Activated naive CD8-positive, alpha-beta T cell treated with anti-CD3 and anti-CD28 coated beads for 36 hours (primary cell): ENCODE results near the gene SLC35F1. TPM values are rescaled to one million over a fixed set of nuclear protein-coding genes. Genes with fewer than 3 reads are reported as not detected.

Experiments used
- DNase-seq: peaks from one replicate; pipeline ENCODE4 v3.0.0; 2021
- H3K27ac Mint-ChIP-seq: one replicate; pipeline ENCODE4 v1.8.0; 2022; ENCODE audit warnings: mild to moderate bottlenecking, moderate library complexity, mixed read lengths
- H3K27me3 Mint-ChIP-seq: one replicate; pipeline ENCODE4 v1.8.0; 2022; ENCODE audit warnings: mild to moderate bottlenecking, mixed read lengths
- H3K36me3 Mint-ChIP-seq: one replicate; pipeline ENCODE4 v1.8.0; 2021; ENCODE audit warnings: mild to moderate bottlenecking, mixed read lengths
- H3K4me1 Mint-ChIP-seq: one replicate; pipeline ENCODE4 v1.8.0; 2021; ENCODE audit warnings: mixed read lengths
- H3K4me3 Mint-ChIP-seq: one replicate; pipeline ENCODE4 v1.8.0; 2022; ENCODE audit warnings: mild to moderate bottlenecking, moderate library complexity, mixed read lengths
- H3K9me3 Mint-ChIP-seq: one replicate; pipeline ENCODE4 v1.8.0; 2022; ENCODE audit warnings: mixed read lengths
- total RNA-seq, 2 experiments: library from RNA; stranded (reverse); gene quantifications; one replicate each; pipeline ENCODE4 v1.2.3, GENCODE V29; 2021

SLC35F1 gene
- total RNA-seq, 2 experiments from 2014 or later: 0.08 TPM

DNA sequence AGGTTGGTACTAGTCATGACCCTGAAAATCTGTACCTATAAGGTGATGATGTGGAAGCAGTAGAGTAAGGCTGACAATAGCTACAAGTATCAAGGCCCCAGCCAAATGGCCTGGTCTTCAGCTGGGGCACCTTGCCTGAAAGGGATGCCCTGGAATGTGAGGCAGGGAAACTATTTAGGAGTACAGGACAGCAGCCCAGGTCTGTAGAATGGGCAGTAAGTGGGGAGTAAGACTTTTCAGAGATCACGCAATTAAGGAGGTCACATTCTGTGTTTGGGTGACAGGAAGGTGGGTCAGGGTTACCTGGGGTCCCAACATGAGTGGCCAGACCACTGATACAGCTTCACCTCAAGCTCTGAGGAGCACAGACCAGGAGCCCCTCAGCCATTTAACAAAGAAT is 9.4 kb downstream of the SLC35F1 start:
- Mint-ChIP-seq H3K9me3 (no peaks in the 10 kb centered on the region), H3K27me3 (peaks cover 21% of the 10 kb centered on the region)
- DNase-seq: no peak

DNA sequence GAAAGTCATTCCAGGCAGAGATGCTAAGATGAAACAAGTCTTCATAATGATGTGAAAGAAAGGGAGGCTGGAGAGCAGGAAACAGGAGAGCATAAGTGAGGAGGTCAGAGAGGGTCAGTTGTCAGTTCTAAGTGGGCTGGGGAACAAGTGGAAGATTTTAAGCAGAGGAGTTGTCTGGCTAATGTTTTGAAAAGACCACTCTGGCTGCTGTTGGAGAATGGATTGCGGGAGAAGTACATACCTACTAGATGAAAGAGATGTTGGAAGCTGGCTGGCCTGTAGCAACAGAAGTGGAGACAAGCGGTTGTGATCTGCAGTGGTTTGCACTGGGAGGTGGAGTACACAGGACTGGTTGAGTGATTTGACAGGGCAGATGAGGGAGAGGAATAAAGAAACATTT is 10.1 kb downstream of the SLC35F1 start:
- H3K4me1 Mint-ChIP-seq: no peaks in the 10 kb centered on the region
- no peak overlapping the region for H3K4me3 Mint-ChIP-seq
- DNase-seq: no peak
- H3K36me3 Mint-ChIP-seq: no peaks in the 10 kb centered on the region
- H3K27me3 Mint-ChIP-seq: peaks cover 21% of the 10 kb centered on the region
- H3K27ac Mint-ChIP-seq: no peak overlapping the region
- no peaks in the 10 kb centered on the region for H3K9me3 Mint-ChIP-seq

More for the DNA sequence above, 9.4 kb downstream of the SLC35F1 start:
- no peaks in the 10 kb centered on the region for H3K4me1 Mint-ChIP-seq
- H3K27ac Mint-ChIP-seq: no peak overlapping the region
- H3K36me3 Mint-ChIP-seq: no peaks in the 10 kb centered on the region
- no peak overlapping the region for H3K4me3 Mint-ChIP-seq

DNA sequence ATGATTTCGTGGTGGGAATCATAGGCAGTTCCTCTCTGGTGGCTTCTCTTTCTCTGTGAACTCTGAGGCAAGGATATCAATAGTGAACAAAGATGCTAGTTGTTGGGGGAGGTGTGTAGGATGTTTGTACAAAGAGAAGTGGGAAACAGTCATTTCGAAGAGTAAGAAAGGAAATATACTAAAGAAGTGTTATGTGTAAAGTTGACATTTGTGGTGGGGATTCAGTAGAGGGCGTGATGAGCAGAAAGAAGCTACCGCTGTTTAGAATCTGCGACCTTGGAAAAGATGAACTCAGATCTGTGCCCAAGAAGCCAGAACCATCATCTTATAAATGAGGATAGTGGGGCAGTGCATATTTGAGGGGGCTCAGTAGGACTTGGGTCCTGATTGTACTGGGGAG is 11.4 kb downstream of the SLC35F1 start:
- no peak overlapping the region for H3K27ac Mint-ChIP-seq
- no peaks in the 10 kb centered on the region for H3K36me3 Mint-ChIP-seq
- no peaks in the 10 kb centered on the region for H3K4me1 Mint-ChIP-seq
- no peak overlapping the region for H3K4me3 Mint-ChIP-seq
- DNase-seq: no peak
- H3K27me3 Mint-ChIP-seq: peaks cover 12% of the 10 kb centered on the region
- no peaks in the 10 kb centered on the region for H3K9me3 Mint-ChIP-seq

DNA sequence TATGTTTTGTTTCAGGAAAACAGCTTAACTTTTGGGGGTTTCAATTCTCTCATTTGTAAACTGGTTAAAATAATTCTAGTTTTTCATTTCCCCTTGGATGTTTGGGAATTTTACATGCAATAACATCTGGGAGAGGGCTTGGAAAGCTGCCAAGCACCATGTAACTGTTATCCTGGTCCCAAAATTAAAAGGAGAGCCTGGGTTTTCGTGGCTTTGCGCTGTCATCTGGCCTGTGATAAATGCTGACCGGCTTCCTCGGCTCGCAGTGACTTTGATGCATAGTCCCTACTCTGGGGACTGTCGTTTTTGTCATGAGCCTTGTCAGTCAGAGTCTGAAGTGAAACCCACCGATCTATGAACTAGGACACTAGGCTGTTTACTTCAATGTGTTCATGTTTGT is 12.2 kb downstream of the SLC35F1 start:
- Mint-ChIP-seq H3K9me3 (no peaks in the 10 kb centered on the region), H3K36me3 (no peaks in the 10 kb centered on the region), H3K27ac (no peak overlapping the region), H3K4me3 (no peak overlapping the region), H3K27me3 (peaks cover 12% of the 10 kb centered on the region), H3K4me1 (no peaks in the 10 kb centered on the region)
- no peak for DNase-seq

DNA sequence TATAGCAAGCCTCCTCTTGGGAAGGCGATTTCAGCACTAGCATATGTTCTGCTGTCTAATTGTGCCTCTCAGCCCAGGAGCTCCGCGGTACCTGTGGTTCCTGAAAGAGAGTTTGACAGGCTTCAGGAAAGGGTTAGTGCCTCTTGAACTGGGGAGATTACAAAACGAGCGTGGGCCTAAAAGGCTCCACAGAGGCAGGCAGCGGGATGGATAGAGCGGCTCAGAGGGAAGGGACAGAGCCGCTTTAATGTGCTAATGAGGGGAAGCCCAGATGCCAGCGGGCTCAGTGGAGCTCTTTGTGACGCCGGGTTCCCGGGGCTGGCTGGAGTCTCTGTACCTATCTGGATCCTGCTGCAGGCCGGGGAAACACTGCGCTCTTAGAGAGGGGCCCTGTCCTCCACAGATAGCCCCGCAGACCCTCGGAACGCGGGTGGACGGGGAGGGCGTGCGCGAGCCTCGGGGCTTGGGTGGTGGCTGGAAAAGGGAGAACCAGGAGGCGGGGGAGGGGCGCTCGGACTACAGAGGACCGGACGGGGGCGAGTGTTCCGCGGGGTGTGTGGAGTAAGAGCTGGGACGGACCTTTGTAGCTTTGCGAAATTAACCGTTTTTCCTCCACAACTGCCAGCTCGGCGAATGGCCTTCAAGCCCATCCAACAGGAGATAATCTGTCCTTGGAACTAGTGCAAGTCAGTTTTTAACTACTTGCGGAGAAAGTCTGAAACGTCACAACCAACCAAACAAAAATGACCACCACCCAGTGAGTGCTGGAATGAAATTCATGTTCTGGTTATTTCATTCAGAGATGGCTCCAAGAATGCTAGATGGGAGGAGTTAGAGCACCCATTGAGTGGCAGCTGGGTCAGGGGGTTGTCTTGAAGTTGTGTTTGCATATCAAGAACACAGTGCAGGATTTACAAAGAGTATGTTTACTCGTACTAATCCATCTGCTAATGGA is 13.0 kb downstream of the SLC35F1 start:
- Mint-ChIP-seq H3K27me3 (peaks cover 12% of the 10 kb centered on the region), H3K27ac (no peak overlapping the region), H3K4me1 (no peaks in the 10 kb centered on the region), H3K4me3 (no peak overlapping the region), H3K9me3 (peaks cover 1% of the 10 kb centered on the region), H3K36me3 (no peaks in the 10 kb centered on the region)
- DNase-seq: no peak

DNA sequence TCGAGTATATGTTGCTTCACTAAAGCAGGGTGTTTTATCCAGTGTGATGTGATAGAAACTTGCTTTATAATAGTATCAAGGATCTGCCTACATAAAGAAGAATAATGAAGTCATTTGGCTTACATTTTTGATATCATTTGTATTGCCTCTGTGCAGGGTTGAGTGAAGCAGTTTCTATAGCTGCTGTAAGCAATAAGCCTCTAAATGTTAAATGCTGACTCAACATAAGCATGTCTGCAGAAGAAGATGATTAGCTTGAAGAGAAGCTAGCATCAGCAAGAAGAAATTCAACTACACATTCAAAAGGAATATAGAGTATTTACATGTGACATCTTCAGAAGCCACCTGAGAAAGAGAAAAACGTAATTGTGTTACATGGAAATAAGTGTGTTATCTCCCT is 17.6 kb downstream of the SLC35F1 start:
- H3K4me3 Mint-ChIP-seq: no peak overlapping the region
- DNase-seq: no peak
- no peaks in the 10 kb centered on the region for H3K4me1 Mint-ChIP-seq
- H3K36me3 Mint-ChIP-seq: no peaks in the 10 kb centered on the region
- H3K27me3 Mint-ChIP-seq: peaks cover 19% of the 10 kb centered on the region
- H3K27ac Mint-ChIP-seq: no peak overlapping the region
- H3K9me3 Mint-ChIP-seq: peaks cover 11% of the 10 kb centered on the region

DNA sequence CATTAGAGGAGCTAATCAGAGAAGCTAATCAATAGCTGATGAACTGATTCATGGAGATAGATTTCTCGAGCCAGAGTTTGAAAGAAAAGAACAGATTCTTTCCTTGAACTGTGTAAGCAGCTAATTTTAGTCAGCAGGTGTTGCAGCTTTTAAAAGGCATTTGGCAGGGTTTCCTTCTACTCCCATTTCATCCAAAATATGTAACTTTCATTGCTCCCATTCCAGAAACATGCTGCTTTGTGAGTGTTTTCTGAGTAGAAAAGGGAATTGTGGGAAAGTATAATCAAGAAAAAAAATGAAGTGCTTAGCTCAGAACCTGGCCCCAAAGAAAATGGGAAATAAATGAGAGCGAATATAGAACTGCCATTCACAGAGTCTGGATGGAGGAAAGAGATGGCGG is 20.8 kb downstream of the SLC35F1 start:
- peaks cover 7% of the 10 kb centered on the region for H3K27me3 Mint-ChIP-seq
- H3K27ac Mint-ChIP-seq: no peak overlapping the region
- H3K9me3 Mint-ChIP-seq: peaks cover 13% of the 10 kb centered on the region
- no peaks in the 10 kb centered on the region for H3K36me3 Mint-ChIP-seq
- H3K4me1 Mint-ChIP-seq: no peaks in the 10 kb centered on the region
- DNase-seq: no peak
- no peak overlapping the region for H3K4me3 Mint-ChIP-seq

DNA sequence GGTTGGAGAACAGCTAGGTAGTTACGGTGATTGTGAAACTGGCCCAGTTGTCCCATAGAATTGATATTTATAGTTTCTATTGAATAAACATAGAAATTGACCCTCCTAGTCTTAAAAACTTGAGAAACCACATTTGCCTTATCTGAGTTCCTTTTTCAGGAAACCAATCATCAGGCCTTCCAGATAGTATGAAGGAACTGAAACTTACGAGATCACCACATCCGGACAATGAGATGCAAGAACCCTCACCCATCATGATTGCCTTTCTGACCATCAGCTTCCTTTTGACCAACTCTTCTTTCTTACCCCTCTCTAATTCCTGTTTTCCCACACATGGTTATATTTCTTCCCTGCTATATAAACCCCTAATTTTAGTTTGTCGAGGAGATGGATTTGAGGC is 21.8 kb downstream of the SLC35F1 start:
- H3K4me1 Mint-ChIP-seq: no peaks in the 10 kb centered on the region
- no peak for DNase-seq
- peaks cover 13% of the 10 kb centered on the region for H3K9me3 Mint-ChIP-seq
- H3K4me3 Mint-ChIP-seq: no peak overlapping the region
- peaks cover 9% of the 10 kb centered on the region for H3K27me3 Mint-ChIP-seq
- H3K27ac Mint-ChIP-seq: no peak overlapping the region
- no peaks in the 10 kb centered on the region for H3K36me3 Mint-ChIP-seq

DNA sequence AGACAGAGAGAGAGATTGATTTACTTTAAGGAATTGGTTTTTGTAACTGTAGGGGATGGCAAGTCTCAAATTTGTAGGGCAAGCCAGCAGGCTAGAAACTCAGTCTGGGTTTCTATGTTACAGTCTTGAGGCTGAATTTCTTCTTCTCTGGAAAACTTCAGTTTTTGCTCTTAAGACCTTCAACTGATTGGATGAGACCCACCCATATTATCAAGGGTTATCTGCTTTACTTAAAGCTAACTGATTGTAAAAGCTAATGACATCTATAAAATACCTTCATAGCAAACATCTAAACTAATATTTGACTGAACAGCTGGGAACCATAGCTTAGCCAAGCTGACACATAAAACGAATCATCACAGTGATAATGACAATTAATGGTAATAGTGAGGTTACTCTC is 22.4 kb downstream of the SLC35F1 start:
- Mint-ChIP-seq H3K27ac (no peak overlapping the region), H3K4me3 (no peak overlapping the region), H3K36me3 (no peaks in the 10 kb centered on the region), H3K27me3 (peaks cover 13% of the 10 kb centered on the region), H3K4me1 (no peaks in the 10 kb centered on the region), H3K9me3 (peaks cover 13% of the 10 kb centered on the region)
- DNase-seq: no peak

DNA sequence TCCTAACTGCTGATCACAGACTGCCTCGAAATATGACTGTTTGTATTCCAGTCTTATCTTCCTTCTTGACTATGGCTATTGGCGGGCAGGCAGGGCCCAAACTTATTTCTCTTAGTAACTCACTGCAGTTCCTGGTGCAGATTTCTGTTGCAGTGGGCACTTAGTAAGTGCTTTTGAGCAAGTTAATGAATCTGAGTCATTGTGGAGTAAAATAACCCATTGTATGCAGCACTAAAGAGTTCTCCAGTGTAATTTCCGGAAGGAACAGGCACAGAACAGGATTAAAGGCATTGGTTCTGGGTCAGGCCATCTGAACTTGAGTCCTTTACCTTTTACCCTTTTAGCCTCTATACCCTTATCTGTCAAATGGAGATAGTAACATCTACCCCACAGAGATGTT is 23.6 kb downstream of the SLC35F1 start:
- H3K27me3 Mint-ChIP-seq: peaks cover 13% of the 10 kb centered on the region
- no peak overlapping the region for H3K4me3 Mint-ChIP-seq
- H3K36me3 Mint-ChIP-seq: no peaks in the 10 kb centered on the region
- H3K4me1 Mint-ChIP-seq: no peaks in the 10 kb centered on the region
- no peak for DNase-seq
- H3K9me3 Mint-ChIP-seq: peaks cover 11% of the 10 kb centered on the region
- no peak overlapping the region for H3K27ac Mint-ChIP-seq

DNA sequence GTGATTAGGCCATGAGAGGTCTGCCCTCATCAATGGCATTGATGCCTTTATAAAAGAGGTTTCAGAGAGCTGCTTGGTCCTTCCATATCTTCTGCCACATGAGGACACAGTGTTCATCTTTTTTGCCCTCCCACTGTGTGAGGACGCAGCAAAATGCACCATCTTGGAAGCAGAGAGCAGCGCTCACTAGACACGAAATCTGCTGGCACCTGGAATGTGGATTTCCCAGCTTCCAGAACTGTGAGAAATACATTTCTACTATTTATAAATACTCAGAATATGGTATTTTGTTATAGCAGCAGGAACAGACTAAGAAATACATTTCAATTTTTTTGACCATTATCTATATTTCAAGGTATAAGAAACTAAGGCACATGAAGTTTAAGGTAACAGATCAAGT is 24.9 kb downstream of the SLC35F1 start:
- peaks cover 11% of the 10 kb centered on the region for H3K9me3 Mint-ChIP-seq
- peaks cover 10% of the 10 kb centered on the region for H3K27me3 Mint-ChIP-seq
- no peaks in the 10 kb centered on the region for H3K4me1 Mint-ChIP-seq
- H3K4me3 Mint-ChIP-seq: no peak overlapping the region
- DNase-seq: no peak
- H3K27ac Mint-ChIP-seq: no peak overlapping the region
- no peaks in the 10 kb centered on the region for H3K36me3 Mint-ChIP-seq

DNA sequence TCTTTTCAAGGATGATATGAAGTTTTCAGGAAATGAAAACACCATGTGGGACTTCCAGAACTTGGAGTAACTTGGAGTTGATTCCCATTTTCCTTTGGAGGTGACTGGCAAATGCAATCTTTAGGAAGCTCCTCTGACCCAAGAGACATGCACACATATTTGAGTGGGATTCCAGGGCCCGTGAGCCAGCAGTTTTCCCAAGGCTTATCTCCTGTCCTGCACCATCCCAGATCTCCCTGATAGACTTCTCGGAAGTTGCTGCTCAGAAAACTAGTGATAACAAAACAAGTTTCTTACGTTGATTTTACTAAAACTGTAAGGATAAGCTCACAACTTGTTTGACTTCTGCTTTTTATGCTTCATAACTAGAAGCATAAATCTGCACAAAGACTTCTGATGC is 25.6 kb downstream of the SLC35F1 start:
- Mint-ChIP-seq H3K4me3 (no peak overlapping the region), H3K9me3 (peaks cover 8% of the 10 kb centered on the region), H3K27me3 (peaks cover 6% of the 10 kb centered on the region), H3K36me3 (no peaks in the 10 kb centered on the region), H3K27ac (no peak overlapping the region), H3K4me1 (no peaks in the 10 kb centered on the region)
- DNase-seq: no peak

DNA sequence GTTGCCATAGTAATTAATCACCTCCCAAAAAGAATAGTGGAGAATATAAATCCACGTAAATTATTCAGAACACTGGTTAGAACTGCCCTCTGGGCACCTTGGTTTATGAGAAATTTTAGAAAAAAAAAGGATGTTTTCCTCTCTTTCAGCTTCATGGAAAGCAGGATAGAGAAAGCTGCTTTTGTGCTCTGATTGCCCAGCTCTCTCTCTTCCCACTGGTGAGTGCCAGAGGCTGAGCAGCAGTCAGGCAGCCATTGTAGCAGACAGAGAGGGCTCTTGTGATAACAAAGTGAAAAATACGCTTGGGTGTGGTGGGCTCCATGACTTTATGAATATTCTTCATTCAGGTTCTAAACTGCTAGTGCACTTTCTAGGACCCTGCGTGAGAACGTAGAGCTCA is 26.4 kb downstream of the SLC35F1 start:
- no peak for DNase-seq
- Mint-ChIP-seq H3K27me3 (peaks cover 6% of the 10 kb centered on the region), H3K4me1 (no peaks in the 10 kb centered on the region), H3K4me3 (no peak overlapping the region), H3K27ac (no peak overlapping the region), H3K36me3 (no peaks in the 10 kb centered on the region), H3K9me3 (peaks cover 6% of the 10 kb centered on the region)

DNA sequence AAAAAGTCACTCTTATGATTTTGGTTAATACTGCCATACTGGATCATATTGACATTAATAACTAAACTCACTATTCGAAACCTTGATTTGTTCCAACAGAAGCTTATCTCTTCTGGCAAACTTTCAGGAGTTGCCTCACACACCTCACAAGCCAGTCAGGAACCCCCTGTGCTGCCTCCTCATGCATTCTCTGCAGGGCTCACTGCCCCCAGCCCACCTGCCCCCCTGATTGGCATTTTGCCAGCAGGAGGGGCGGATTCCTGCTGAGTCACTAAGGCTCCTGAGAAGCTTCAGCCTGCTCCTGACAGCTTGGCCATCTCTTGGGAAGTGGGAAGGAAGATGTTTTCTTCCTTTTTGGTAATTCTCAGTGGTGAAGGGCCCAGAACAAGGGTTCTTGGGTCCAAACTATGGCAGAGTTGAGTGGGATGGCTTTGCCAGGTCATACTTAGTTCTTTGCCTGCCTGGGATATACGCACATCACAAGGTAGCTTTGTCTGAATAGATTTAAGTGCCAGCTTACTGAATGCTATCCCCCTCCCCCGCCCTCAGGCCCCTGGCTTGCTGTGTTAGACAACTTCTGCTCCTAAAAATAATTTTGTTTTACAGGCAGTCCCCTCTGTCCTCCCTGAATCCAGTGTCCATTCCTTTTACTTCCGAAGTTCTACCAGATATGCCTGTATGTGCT is 31.4 kb downstream of the SLC35F1 start:
- no peaks in the 10 kb centered on the region for H3K9me3 Mint-ChIP-seq
- H3K4me3 Mint-ChIP-seq: no peak overlapping the region
- H3K4me1 Mint-ChIP-seq: no peaks in the 10 kb centered on the region
- no peak for DNase-seq
- no peaks in the 10 kb centered on the region for H3K36me3 Mint-ChIP-seq
- peaks cover 16% of the 10 kb centered on the region for H3K27me3 Mint-ChIP-seq
- no peak overlapping the region for H3K27ac Mint-ChIP-seq

DNA sequence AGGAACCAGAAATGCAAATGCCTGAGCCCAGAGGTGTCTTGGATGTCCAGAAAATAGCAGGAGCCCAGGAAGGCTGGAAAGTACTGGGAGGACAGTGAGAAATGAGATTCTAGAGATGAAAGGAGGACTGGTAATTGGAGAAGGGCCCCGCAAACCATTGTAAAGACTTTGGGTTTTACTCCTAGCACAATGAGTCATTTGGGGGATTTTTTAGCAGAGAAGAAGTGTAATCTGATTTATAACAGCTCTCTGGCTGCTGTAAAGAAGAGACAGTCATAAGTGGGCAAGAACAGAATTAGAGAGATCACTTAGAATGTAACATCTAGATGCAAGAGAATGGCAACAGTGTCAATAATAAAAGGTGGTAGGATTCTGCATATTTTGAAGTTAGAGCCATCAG is 40.2 kb downstream of the SLC35F1 start:
- DNase-seq: no peak
- Mint-ChIP-seq H3K27me3 (peaks cover 3% of the 10 kb centered on the region), H3K27ac (no peak overlapping the region), H3K4me3 (no peak overlapping the region), H3K36me3 (no peaks in the 10 kb centered on the region), H3K9me3 (no peaks in the 10 kb centered on the region), H3K4me1 (no peaks in the 10 kb centered on the region)

DNA sequence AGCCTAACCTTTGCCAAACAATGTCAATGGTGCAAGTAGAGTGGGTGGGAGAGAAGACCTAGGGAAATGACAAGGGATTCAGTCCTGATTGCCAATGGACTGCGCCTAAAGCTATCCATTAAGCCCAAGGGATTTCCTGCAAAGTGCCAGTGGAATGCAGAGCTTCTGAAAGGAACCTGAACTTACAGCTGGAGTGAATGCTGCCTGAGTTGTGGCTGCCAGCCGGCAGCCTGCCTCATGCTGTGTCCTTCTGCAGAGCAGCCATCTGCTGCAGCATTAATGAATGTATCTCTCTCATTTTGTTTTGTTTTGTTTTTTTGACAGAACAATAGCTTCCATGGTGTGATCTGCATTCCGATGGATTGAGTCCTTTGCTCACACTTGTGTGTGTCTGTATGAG is 44.7 kb downstream of the SLC35F1 start:
- Mint-ChIP-seq H3K4me3 (no peak overlapping the region), H3K4me1 (no peaks in the 10 kb centered on the region), H3K36me3 (no peaks in the 10 kb centered on the region), H3K27me3 (peaks cover 7% of the 10 kb centered on the region), H3K27ac (no peak overlapping the region), H3K9me3 (no peaks in the 10 kb centered on the region)
- no peak for DNase-seq
